Inferior parietal cortex (tissue), 1 donor: ENCODE data around the gene TNNI3K.

Experiments
- DNase-seq: peaks from one replicate; pipeline ENCODE4 v3.0.0-alpha.2; 2016; ENCODE audit errors: extremely low spot score

Gene TNNI3K

DNA sequence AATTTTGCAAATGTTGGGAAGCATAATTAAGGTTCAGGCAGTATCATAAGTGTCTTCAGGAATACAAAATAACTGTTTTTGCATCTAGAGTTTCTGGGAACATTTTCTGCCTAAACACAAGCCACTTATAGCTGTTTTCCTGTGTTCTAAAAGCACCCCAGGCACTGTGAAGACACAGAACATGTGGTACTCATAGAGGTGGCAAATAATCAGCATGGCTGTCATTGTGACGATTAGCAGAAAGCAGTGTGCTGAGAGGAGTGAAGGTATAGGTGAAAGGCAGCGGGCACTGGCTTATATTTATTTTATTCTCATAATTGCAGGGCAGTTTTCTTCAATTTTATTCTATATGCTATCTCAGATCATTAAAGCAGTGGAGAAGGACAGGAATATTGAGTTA, 157.7 kb downstream of the TNNI3K start:
- DNase-seq, result no peak

DNA sequence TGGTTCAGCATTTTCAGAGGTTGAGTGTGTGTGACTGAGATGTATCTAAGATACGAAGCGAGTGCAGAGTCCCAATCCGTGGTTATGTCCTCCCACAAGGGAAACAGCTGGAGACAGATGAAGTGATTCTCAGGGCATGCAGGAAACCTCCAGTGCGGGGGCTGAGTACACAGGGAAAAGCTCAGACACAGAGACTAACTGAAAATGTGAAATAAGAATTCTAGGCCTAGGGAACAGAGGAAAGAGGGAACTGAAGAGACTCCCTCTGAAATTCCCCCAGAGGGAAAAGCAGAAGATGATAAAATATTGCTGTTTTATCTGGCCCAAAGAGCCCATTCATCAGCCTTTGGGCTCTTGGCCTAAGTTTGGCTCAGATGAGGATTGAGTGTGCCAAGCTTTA, 160.4 kb downstream of the TNNI3K start:
- no peak for DNase-seq

DNA sequence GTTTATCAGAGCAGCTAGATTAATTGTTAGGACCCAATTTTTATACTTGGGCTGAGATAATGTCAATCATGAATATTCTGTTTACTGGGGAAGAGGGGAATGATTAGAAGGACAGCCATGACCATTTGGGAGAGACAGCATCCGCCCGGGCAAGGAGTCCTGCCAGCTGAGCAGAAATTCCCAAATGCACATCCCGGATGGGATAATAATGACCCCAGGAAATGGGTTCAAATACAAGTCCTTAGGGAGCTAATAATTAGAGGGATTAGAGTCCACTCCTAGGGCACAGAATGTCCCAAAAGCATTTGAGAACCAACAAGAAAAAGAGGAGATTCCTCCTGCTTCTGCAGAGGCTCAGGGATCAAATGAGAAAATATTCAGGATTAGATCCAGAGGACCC, 161.3 kb downstream of the TNNI3K start:
- DNase-seq, result no peak

DNA sequence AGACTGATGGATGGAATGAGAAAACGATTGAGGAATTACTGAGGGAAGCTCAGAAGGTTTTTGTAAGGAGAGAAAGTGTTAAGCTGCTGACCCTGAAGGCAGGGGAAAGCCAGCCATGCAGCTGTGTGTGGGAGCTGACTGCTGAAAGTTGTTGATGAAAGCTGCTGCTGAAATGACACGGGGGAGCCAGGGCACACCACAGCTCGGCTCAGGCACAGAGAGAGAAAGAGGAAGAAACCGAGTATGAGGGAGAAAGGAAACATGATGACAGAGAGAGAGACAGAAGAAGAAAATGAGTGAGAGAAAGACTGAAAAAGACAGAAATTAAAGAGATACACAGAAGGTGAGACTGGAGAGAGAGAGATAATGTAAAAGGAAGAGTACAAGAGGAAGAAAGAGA, 161.7 kb downstream of the TNNI3K start:
- no peak for DNase-seq

DNA sequence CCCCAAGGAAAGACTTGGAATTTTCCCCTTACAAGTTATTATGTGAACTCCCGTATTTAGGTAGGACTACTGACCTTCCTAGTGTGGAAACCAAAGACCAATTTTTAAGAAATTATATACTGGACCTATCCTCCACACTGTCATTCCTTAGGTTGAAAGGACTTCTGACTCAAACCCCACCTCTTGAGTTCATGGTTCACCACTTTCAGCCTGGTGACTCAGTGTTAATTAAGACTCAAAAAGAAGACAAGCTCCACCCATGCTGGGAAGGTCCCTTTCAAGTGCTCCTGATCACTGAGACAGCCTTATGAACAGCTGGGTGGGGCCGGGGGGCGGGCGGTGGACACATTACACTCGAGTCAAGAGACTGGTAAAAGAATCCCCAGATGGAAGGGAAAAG, 164.1 kb downstream of the TNNI3K start:
- DNase-seq, result no peak

DNA sequence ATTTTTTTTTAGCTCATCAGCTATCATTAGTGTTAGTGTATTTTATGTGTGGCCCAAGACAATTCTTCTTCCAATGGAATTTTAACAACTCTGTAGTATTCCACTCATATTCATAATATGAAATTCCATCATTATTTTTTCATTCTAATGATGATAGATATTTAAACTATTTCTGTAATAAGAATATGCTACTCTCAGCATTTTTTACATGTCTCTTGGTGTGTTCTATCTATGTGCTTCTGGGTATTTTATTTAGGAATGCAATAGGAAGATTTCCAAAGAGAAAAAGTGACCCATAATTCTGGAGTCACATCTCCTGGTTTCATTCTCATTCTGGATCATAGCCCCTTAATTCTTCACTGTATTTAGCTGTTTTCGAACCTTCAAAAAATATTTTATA, 167.7 kb downstream of the TNNI3K start:
- DNase-seq, result no peak

DNA sequence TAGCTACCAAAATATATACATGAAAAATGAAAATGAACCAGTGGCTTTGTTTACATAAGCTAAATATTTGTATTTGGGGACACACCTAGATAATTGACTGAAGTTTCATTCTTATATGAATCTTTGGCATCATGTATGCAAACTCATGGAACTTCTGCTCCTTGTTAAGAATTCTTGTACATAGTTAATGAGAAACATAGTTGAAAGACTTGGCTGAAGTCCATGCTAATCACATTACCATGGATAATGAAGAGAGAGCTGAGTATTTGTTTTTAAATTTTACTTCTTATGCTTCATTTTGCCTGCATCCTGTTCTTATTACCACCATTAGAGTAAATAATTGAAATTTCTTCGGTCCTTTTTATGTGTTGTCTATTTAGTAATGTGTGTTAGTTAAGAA, 168.4 kb downstream of the TNNI3K start:
- DNase-seq, result no peak

DNA sequence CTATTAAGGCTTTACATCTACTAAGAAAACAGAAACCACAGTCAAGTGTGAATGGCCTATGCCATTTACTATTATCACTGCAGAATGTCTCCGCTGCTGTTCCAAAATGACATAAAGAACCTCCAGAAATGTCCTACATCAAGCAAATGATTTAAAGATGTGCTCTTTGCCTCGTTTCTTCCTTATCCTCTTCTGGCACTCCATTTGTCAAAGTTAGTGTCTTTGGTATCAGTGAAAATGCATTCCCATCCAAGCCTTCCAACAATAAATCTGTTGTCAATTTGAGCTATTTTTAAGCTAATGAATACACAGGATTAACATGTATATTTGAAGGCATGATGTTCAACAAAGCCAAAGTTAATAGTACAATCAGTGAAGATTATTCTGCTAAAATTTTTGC, 171.6 kb downstream of the TNNI3K start:
- DNase-seq, result no peak

DNA sequence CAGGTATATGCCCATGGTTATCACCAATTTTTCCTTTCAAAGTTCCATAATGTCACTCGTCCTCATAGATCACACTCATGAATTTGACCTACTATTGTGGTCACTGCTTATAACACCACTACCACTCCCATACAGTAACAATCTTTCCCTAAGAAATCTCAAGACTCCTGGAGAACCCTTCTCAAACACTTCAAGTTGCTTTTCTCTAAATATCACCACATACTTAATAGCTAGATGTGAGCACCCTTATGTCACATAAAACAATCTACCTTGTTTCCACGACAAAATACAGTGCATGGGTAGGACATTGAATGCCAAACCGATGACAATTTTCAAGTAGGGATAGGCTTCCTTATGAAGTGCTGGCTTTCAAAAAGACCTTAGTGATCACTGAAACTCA, 172.7 kb downstream of the TNNI3K start:
- DNase-seq, result no peak

DNA sequence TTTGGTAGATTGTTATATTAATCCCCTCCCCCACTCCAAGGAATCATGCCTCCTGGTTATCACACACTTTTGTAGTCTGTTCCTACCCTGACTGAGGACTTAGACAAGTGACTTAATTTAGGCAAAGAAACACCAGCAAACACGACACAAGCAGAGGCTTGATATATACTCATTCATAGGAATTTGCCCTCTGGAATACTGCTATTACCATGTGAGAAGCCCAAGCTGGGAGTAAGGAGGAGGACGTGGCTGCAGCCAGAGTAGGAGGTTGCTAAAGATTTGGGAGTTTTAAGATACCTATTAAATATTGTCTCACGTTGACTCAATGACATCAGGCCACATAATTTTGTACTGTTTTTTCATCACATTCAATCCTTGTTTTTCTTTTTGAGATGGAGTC, 177.1 kb downstream of the TNNI3K start:
- no peak for DNase-seq

DNA sequence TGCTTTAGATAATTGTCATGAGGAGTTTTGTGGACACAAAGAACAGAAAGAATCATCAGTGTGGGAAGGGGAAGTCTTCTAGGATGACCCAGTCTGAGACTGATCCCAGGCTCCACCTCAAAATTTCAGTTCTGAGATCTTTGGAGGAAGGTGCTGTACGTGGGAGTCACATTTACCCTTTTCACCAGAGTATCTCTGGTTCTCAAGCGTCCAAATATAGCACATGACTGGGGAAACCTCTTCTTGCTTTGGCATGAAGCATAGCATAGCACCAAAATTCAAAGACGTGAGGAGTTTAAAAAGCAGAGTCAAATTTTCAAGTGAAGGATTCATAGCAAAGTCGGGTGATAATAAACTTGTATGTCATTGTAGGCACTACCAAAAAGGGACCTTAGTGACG, 180.7 kb downstream of the TNNI3K start:
- DNase-seq, result no peak

DNA sequence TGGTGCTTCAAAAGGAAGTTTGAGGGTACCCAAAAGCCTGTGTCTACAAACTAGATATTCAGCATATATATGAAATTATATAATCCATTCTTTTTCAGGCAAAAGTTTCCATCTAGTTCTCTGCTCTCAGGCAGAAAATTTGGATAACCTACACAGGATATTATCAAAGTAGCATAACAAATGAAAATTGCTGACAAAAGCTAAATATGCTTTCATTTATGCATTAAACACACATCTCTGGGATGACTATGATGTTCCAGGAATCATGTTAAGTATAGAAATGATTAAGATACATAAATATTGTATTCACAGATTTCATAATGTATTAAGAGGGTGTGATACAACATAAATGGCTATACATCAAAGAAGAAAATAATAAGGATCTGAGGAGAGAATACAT, 184.4 kb downstream of the TNNI3K start:
- no peak for DNase-seq

DNA sequence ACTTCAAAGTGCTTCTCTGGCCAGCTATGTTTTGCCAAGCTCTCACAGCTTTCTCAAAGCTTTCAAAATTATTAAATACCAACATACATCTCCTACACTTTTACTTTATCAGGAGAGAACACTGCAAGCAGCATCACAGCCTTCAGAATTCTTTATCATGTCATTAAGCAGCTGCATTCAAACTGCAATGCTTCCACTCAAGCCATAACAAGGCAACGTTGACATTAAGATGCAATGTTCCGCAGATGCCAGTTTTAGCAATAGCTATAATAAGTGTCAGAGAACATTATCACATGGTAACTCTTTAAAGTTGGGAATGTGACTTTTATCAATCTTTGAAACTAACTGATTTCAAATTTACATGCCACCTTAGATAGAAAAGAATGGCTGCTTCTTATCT, 185.3 kb downstream of the TNNI3K start:
- DNase-seq, result no peak

DNA sequence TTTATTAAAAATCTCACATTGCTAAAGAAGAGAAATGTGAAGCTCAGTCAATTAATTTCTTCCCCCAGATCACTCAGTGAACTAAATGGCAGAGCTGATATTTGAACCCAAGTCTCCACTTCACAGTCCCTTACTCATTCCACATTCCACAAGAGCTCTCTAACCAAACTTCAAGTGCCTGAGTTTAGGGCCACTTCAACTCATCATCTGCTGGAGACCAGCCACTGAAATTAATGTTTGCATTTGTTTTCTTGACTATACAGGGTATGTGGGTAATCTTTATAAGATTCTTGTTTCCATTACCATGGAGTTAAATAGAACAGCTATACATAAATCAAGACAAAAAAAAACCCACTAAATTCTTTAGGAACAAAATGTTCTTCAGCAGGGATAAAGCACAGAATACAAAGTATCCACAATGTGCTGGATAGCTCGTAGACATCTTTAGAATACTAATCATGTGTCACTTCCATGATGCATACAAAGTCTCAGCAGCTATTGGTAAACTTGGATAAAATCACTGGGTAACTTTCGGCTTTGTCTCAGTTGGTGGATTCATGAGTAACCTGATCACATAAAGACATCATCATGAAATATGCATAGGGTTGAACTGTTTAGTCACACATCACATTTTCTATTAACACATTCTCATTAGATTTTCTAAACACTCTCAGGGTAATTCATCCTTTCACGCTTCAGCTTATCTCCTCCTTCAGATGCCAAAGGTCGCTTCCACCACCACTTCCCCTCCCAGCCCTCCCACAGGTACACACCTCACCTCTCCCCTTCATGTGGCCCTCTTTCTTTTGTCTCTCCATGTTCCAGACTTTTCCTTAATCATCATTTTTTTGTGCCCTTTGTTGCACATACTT, 187.5 kb downstream of the TNNI3K start:
- DNase-seq, result no peak

DNA sequence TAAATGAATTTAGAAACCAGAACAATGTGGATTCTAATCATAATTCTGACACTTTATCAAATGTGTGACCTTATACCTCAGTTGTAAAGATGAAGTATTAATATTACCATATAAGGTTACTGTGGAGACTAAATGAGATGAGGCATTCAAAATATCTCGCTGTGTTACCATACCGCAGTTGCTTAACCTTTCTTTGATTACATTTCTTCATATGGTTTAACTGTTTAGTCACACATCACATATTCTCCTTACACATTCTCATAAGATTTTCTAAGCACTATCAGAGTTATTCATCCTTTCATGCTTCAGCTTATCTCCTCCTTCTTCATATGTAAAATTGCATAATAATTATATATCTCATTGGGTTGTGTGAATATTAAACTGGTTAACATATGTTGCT, 188.3 kb downstream of the TNNI3K start:
- DNase-seq, result no peak

DNA sequence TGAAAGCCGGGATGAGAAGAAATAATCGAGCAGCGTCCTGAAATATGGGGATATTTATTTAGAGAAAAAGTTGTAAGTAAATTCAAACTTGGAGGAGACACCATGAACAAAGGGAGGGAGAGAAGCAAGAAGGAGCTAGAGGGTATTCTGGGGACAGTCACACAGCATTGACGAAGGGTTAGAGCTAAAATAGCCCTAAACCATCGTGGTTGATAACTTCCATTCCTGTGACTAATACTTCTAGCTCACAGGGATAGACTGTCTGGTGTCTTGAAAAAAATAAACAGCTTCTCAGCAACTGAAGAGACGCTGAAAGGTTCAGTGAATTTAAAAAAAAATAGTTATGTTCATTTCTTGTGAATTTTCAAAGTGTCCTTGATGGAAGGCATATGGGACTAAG, 190.5 kb downstream of the TNNI3K start:
- no peak for DNase-seq

DNA sequence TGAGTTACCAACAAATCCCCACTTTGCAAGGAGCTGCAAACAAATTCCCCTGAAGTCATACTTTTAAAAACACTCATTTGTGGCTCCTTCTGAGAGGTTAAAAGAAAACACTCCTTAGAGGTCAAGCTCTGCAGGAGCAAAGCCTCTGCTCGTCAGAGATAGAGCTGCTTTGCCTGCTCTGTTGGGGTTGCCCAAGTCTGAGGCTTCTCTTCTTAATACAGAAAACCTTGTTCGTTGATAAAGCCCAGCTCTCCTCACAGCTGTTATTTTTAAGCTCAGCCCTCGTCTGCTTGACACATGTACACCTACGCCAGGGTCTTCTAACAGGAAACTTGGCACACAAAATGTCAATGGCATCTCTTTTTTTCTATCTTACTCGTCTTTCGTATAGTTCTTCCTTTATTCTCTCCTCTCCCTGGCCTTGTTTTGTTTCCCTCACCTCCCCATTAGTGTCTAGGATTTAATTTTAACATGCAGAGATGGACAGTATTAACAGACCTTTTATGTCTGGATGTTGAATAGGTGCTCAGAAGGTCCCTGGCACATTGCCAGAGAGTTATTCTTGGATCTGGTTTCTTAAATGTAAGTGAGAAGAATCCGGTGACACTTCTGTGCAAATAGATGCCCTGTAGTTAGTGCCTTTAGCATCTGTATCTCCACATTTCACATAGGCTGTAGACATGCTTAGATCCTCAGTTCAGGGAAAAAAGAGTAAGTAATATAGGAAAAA, 191.2 kb downstream of the TNNI3K start:
- DNase-seq, result no peak

DNA sequence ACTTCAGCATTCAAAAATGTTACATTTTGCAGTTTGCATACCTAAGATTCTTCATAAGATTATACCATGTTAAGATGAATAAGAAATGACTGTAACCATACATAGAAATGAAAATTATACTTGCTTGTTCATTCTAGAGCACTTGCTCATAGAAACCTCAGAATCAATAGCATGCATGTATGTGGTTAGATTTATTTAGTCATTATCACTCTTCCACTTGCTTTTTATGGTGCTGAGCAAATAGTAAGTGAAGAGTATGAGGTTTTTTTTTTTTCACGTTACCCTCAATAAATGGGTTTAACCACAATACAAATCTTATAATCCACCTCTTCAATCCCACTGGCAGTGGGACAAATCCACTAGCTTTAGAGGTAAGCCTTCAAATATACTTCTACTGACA, 192.5 kb downstream of the TNNI3K start:
- DNase-seq, result no peak

DNA sequence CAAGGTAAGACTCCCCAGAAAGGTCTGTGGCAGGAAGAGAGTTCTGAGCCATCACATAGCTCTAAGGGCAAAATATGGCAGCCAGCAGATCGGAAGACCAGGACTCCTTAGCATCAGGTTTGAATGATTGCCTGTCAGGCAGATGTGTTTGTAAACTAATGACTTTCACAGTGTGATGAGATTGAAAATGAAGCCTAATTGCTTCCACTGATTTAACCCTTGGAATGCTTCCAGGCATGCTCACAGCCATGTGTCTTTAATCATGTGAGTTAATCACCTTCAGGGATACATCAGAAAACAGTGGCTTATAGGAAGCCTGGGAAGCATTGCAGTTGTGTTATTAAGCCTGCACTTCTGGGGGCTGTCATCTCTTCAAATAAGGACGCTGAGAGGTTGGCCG, 194.4 kb downstream of the TNNI3K start:
- no peak for DNase-seq

DNA sequence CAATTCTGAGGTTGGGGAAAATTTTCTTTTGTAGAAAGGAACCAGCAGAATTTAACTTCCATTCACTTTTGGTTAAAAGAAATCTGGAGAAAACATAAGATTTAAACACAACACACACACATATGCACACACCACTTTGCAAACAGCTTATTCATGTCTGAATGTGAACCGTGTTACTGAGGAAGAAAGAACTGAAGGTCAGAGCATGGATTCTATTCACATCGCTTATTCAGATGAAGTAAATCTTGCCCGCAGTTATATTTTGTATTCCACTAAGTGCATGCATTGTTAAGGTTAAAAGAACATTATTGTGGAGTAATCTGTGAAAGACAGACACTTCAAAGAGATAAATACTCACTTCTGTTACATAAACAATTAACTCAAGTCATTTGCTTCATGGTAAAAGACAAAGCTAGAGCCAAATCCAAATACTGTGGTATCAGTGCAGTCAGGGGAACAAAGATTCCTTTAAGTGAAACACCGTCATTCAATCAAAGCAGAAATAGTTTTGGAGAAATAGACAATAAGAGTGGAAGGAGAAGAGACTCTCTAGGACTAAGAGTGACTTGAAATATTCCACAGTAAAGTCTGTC, 195.3 kb downstream of the TNNI3K start:
- no peak for DNase-seq

DNA sequence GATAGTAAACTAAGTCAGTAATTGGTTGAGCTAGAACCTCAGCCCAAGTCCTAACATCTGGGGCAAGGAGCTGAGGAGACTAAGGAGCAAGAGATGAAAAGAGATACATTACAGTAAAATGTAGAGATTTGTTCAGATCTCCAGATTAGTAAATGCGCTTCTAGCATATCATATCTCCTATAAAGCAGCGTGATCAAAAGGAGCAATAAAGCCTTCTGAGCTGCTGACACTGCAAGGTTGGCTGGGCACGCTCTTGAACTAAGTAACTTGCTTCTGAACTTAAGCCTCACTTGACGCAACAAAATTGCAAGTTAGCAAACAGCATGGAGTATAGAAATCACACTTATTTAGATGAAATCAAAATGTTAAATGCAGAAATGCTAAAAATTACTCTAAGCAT, 196.3 kb downstream of the TNNI3K start:
- no peak for DNase-seq

DNA sequence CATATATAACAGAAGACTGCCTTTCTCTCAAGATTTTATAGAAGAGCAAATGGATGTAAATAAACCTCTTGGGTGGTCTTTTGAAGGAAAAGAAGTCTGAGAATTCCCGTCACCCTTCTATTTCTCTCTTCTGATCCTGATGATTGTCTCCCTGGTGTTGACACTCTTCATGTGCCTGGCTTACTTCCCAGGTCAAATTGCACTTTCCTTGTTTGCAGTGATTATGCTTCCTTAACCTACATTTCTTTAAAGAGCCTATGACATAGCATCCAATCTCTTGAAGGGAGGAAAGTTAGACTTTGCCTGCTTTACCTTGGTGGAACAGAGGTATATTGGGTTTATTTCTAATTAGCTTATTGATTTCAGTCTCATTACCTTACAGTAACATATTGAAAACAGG, 197.1 kb downstream of the TNNI3K start:
- no peak for DNase-seq

DNA sequence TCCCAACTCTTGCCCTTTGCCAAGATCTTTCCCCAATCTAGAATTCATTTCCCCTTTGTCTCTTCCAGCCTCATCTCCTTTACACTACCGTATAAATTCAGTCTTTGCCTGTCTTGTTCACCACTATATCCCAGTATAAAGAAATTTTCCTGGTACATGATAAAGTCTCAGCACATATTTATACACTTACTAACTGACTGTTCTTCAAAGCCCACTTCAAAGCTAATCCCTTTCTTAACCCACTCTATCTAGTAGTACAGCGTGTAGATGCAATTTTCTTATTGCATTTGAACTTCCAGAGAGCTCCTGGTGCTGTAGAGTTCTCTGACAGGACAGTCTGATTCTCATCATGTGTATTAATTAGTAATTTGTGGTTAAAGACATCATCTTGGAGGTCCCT, 199.1 kb downstream of the TNNI3K start:
- no peak for DNase-seq
